Endothelial cell of umbilical vein (primary cell): ENCODE results near the gene WAC. TPM values are rescaled to one million over a fixed set of nuclear protein-coding genes. Genes with fewer than 3 reads are reported as not detected.

Experiments
- BruUV-seq: library from RNA; stranded (reverse); fragments of 400-500 nt; replicated peaks from 2 replicates; lab custom pipeline; 2021; lab: Mats Ljungman, UMichigan
- CTCF ChIA-PET: fragments of 300-600, 350-600 bp; sonication (Branson Sonifier 250); formaldehyde crosslinking; loops from one replicate; lab custom pipeline; 2021; ENCODE audit warnings: antibody characterized with exemption, inconsistent platforms; lab: Charles Lee
- POLR2A ChIA-PET: fragments of 300-600, 350-600 bp; sonication (Branson Sonifier 250); formaldehyde crosslinking; loops from one replicate; lab custom pipeline; 2021; ENCODE audit warnings: antibody characterized with exemption, inconsistent platforms; lab: Charles Lee
- DNase-seq: peaks from one replicate; pipeline ENCODE4 v3.0.0-alpha.2; 2011; ENCODE audit warnings: low read depth, low spot score
- FAIRE-seq: peaks from 2 replicates; lab custom pipeline; 2011; peaks lifted over from hg19 to GRCh38; lab: Jason Lieb, UNC
- H2AFZ ChIP-seq: 2 replicates; pipeline ENCODE4 v1.6.0; 2012; ENCODE audit warnings: low read depth, low read length, control low read depth, inconsistent platforms
- H3K27ac ChIP-seq: 2 replicates; pipeline ENCODE4 v1.5.1; 2011; ENCODE audit warnings: low read depth, mild to moderate bottlenecking, control low read depth, low read length, moderate library complexity; ENCODE audit not compliant: insufficient read depth
- H3K27me3 ChIP-seq, 2 experiments: 2 replicates each; pipeline versions ENCODE4 v1.6.0 to v1.6.1; 2011; ENCODE audit warnings: low read length in 2 of 2, mixed read lengths in 1 of 2; ENCODE audit not compliant: control insufficient read depth in 2 of 2, insufficient read depth in 2 of 2
- H3K36me3 ChIP-seq, 2 experiments: 2 replicates in 1 of 2; 3 replicates in 1 of 2; pipeline ENCODE4 v1.5.1; 2011; ENCODE audit warnings: low read length in 2 of 2, mild to moderate bottlenecking in 1 of 2, moderate library complexity in 1 of 2; ENCODE audit not compliant: control insufficient read depth in 2 of 2, insufficient read depth in 2 of 2; ENCODE audit errors: extremely low read depth in 1 of 2
- H3K4me1 ChIP-seq: 3 replicates; pipeline ENCODE4 v1.5.1; 2011; ENCODE audit warnings: mild to moderate bottlenecking, low read length; ENCODE audit not compliant: control insufficient read depth, insufficient read depth; ENCODE audit errors: extremely low read depth
- H3K4me2 ChIP-seq: 2 replicates; pipeline ENCODE4 v1.6.1; 2011; ENCODE audit warnings: low read length, control low read depth, mixed read lengths; ENCODE audit not compliant: insufficient read depth
- H3K4me3 ChIP-seq, 3 experiments: fragments of 200-600 bp in 1 of 3; sonication (generic), shearing (Covaris generic) in 1 of 3; replicated peaks in 1 of 3; 2 replicates each; pipeline ENCODE4 v1.5.1; 2011 to 2016; ENCODE audit warnings: control low read depth in 3 of 3, low read length in 3 of 3, mild to moderate bottlenecking in 2 of 3, inconsistent platforms in 1 of 3, low read depth in 1 of 3, moderate library complexity in 1 of 3; ENCODE audit not compliant: insufficient read depth in 1 of 3
- H3K79me2 ChIP-seq: 2 replicates; pipeline ENCODE4 v1.6.0; 2012; ENCODE audit warnings: low read length, inconsistent platforms; ENCODE audit not compliant: control insufficient read depth, insufficient read depth
- H3K9ac ChIP-seq: replicated peaks from 2 replicates; pipeline ENCODE3; 2011; ENCODE audit warnings: low read length, control low read depth; ENCODE audit not compliant: insufficient read depth; ENCODE audit errors: extremely low read depth
- H3K9me1 ChIP-seq: replicated peaks from 3 replicates; pipeline ENCODE4 v1.6.0; 2011; ENCODE audit warnings: mild to moderate bottlenecking, low read length; ENCODE audit not compliant: control insufficient read depth, insufficient read depth; ENCODE audit errors: extremely low read depth
- H3K9me3 ChIP-seq: replicated peaks from 2 replicates; pipeline ENCODE4 v1.5.1; 2012; ENCODE audit warnings: low read length, inconsistent platforms; ENCODE audit not compliant: control insufficient read depth, insufficient read depth
- H4K20me1 ChIP-seq: replicated peaks from 2 replicates; pipeline ENCODE3; 2011; ENCODE audit warnings: mild to moderate bottlenecking, low read length; ENCODE audit not compliant: control insufficient read depth, insufficient read depth; ENCODE audit errors: extremely low read depth
- EZH2 ChIP-seq: IDR thresholded peaks from 2 replicates; pipeline ENCODE4 v1.6.1; 2012; ENCODE audit warnings: borderline replicate concordance, low read depth, mild to moderate bottlenecking, moderate library complexity, low read length, inconsistent platforms; ENCODE audit not compliant: severe bottlenecking
- FOS ChIP-seq: IDR thresholded peaks from 2 replicates; pipeline ENCODE4 v1.6.1; 2011; ENCODE audit warnings: mild to moderate bottlenecking, low read length, moderate library complexity, borderline replicate concordance; ENCODE audit not compliant: insufficient read depth
- GATA2 ChIP-seq: IDR thresholded peaks from 2 replicates; pipeline ENCODE4 v1.7.0; 2011; ENCODE audit warnings: low read depth, mild to moderate bottlenecking, moderate library complexity, mixed read lengths, low read length; ENCODE audit not compliant: insufficient read length, insufficient read depth
- JUN ChIP-seq: IDR thresholded peaks from 2 replicates; pipeline ENCODE4 v1.6.1; 2011; ENCODE audit warnings: borderline replicate concordance, low read depth; ENCODE audit not compliant: insufficient read length, insufficient read depth
- MYC ChIP-seq: IDR thresholded peaks from one replicate; pipeline ENCODE4 v1.6.1; 2011; ENCODE audit warnings: mild to moderate bottlenecking, low read depth, low read length
- POLR2A ChIP-seq: IDR thresholded peaks from 2 replicates; pipeline ENCODE4 v1.6.1; 2012; ENCODE audit warnings: low read depth, mild to moderate bottlenecking, control low read depth, low read length
- POLR2AphosphoS5 ChIP-seq: IDR thresholded peaks from 2 replicates; pipeline ENCODE4 v1.6.1; 2012; ENCODE audit warnings: low read depth, mild to moderate bottlenecking, control low read depth, low read length, moderate library complexity; ENCODE audit not compliant: insufficient read depth
- dilution Hi-C: fragments of 300-500 bp; cut with MboI; formaldehyde crosslinking; loops from one replicate; pipeline ENCODE4 v1.15.0; 2019; ENCODE audit warnings: low sequenced_read_pairs; ENCODE audit not compliant: extremely low pct_ligation_motif_present
- intact Hi-C: fragments of 100-400 bp; cut with micrococcal nuclease; formaldehyde crosslinking; loops from one replicate; pipeline ENCODE4 v1.10.0; 2022
- polyA plus RNA-seq, 4 experiments: library from polyadenylated mRNA; depleted of rRNA in 3 of 4; stranded (reverse) in 3 of 4; unstranded in 1 of 4; fragments of >200 nt; gene quantifications; 2 replicates each; pipeline versions ENCODE4 v1.2.1 to v1.2.3, GENCODE V29; 2011 to 2012; ENCODE audit warnings: missing spikeins in 1 of 4
- total RNA-seq: library from RNA; stranded (reverse); gene quantifications from 2 replicates; pipeline ENCODE4 v1.2.3, GENCODE V29; 2021
- TF ChIP-seq, protein P1 (sequence below), 2 donors: IDR thresholded peaks; 1 replicate in 1 of 2; 2 replicates in 1 of 2; pipeline ENCODE4 v1.5.1; 2011; ENCODE audit warnings: low read length in 2 of 2, mild to moderate bottlenecking in 2 of 2, moderate library complexity in 2 of 2, control low read depth in 1 of 2, inconsistent platforms in 1 of 2, low read depth in 1 of 2; ENCODE audit not compliant: insufficient read depth in 1 of 2; ENCODE audit errors: extremely low read depth in 1 of 2
- TF ChIP-seq, protein P2 (sequence below): IDR thresholded peaks from 2 replicates; pipeline ENCODE4 v1.6.1; 2011; ENCODE audit not compliant: insufficient read depth, insufficient read length

WAC gene
- total and polyA plus RNA-seq, 2 donors (not counting 3 experiments of a cell fraction or from before 2014, with no cell fraction given) = 49.2 to 101 TPM

DNA sequence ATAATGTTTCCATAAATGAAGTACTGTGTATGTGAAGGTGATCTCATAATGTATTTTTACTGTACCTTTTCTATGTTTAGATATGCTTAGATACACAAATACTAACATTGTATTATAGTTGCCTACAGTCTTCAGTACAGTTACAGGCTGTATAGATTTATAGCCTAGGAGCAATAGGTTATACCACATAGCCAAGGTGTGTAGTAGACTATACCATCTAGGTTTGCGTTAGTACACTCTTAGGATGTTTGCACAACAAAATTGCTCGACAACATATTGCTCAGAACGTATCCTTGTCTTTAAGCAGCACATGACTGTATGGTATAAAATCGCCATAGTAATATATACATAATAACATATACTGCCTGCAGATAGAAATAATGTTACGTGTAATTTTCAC is 42.9 kb downstream of the WAC start:
- Histone ChIP-seq H4K20me1 (peaks cover 37% of the 10 kb centered on the region), H3K36me3 (peaks cover 5 to 6% of the 10 kb centered on the region in 2 experiments), H3K4me3 (no peak overlapping the region), H3K9me1 (peaks cover 2% of the 10 kb centered on the region), H2AFZ (no peak overlapping the region), H3K27ac (no peak overlapping the region), H3K4me2 (no peak overlapping the region), H3K79me2 (peaks cover 99% of the 10 kb centered on the region), H3K9ac (no peak overlapping the region), H3K9me3 (no peaks in the 10 kb centered on the region), H3K4me1 (no peaks in the 10 kb centered on the region), H3K27me3 (no peaks in the 10 kb centered on the region)
- DNase-seq (no peak), FAIRE-seq (no peak)
- POLR2A ChIA-PET = no interaction called here
- no TSS peak for BruUV-seq
- intact Hi-C loops (no loop called here), dilution Hi-C loops (no loop called here)
- CTCF ChIA-PET = no interaction called here
- TF ChIP-seq FOS (no peak), GATA2 (no peak), POLR2A (no peak), MYC (no peak), EZH2 (no peak), JUN (no peak), POLR2AphosphoS5 (no peak)
- TF ChIP-seq, protein P1, sequence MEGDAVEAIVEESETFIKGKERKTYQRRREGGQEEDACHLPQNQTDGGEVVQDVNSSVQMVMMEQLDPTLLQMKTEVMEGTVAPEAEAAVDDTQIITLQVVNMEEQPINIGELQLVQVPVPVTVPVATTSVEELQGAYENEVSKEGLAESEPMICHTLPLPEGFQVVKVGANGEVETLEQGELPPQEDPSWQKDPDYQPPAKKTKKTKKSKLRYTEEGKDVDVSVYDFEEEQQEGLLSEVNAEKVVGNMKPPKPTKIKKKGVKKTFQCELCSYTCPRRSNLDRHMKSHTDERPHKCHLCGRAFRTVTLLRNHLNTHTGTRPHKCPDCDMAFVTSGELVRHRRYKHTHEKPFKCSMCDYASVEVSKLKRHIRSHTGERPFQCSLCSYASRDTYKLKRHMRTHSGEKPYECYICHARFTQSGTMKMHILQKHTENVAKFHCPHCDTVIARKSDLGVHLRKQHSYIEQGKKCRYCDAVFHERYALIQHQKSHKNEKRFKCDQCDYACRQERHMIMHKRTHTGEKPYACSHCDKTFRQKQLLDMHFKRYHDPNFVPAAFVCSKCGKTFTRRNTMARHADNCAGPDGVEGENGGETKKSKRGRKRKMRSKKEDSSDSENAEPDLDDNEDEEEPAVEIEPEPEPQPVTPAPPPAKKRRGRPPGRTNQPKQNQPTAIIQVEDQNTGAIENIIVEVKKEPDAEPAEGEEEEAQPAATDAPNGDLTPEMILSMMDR (IDR thresholded peaks at IDR 0.05; ENCODE audit: extremely low read depth in 1 of 2, insufficient read depth in 1 of 2, low read depth in 1 of 2, low read length in 2 of 2) = no peak
- TF ChIP-seq, protein P2, sequence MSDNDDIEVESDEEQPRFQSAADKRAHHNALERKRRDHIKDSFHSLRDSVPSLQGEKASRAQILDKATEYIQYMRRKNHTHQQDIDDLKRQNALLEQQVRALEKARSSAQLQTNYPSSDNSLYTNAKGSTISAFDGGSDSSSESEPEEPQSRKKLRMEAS = no peak
